ENCODE data around the gene SORCS2.

Gene SORCS2

DNA sequence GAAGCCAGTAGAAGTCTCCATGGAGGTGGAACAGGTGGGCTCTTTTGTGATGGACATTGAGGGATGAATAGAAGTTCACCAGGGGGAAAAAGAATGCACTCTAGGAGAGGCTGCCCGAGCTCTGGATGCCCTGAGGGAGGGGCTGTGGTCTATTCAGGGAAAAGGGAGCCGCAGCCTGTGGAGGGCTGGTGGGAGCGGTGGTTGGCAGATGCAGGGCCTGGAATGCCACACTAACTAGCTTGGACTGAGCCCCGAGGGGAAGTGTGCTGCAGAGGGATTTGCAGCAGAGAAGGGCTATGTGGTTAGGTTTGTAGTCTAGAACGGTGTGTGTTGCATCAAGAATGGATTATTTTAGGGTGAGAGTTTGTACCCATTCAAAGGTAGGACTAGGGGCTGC, 271.9 kb downstream of the SORCS2 start:
- H3K36me3 ChIP-seq (ENCODE audit: control insufficient read depth in 1 of 2, insufficient read depth in 2 of 2, low read depth in 1 of 2, low read length in 2 of 2) = no peaks in the 10 kb centered on the region
- no peak overlapping the region for H3K4ac ChIP-seq (ENCODE audit: low read depth in 1 of 2, low read length in 2 of 2)
- H3K9me3 ChIP-seq (ENCODE audit: control insufficient read depth, low read length) = peaks cover 7% of the 10 kb centered on the region
- no peak overlapping the region for H3K14ac ChIP-seq (ENCODE audit: low read length in 2 of 2)
- H3K27me3 ChIP-seq (ENCODE audit: control insufficient read depth in 1 of 2, insufficient read depth in 1 of 2, low read length in 2 of 2) = peaks cover 6 to 23% of the 10 kb centered on the region in 2 experiments
- H3K18ac ChIP-seq (ENCODE audit: low read depth in 1 of 2, low read length in 2 of 2) = no peak overlapping the region
- H2BK5ac ChIP-seq (ENCODE audit: low read depth, low read length, poor library complexity, severe bottlenecking) = no peak overlapping the region
- no peak overlapping the region for H2BK15ac ChIP-seq (ENCODE audit: low read depth, poor library complexity, severe bottlenecking)
- H3K27ac ChIP-seq (ENCODE audit: low read length, poor library complexity, severe bottlenecking) = no peak overlapping the region
- H4K8ac ChIP-seq (ENCODE audit: low read length) = no peak overlapping the region
- H2BK120ac ChIP-seq (ENCODE audit: low read depth, low read length) = no peak overlapping the region
- peaks cover 18% of the 10 kb centered on the region for H3K4me1 ChIP-seq (ENCODE audit: control insufficient read depth, insufficient read depth, low read depth, low read length)
- H3K4me2 ChIP-seq (ENCODE audit: low read length, poor library complexity, severe bottlenecking) = no peak overlapping the region
- no peak overlapping the region for H3K4me3 ChIP-seq (ENCODE audit: insufficient read depth in 1 of 2, low read depth in 1 of 2, low read length in 2 of 2)
- 80% methylated on average over 5 of the region's 5 CpGs for WGBS
- no peak overlapping the region for H2BK12ac ChIP-seq (ENCODE audit: low read length in 2 of 2)
- DNase-seq = no peak
- H4K91ac ChIP-seq (ENCODE audit: low read length) = no peak overlapping the region
- H3K79me1 ChIP-seq (replicated peaks; ENCODE audit: low read length, poor library complexity, severe bottlenecking) = no peaks in the 10 kb centered on the region
- H2AFZ ChIP-seq (ENCODE audit: low read depth, low read length) = no peak overlapping the region
- H3K23ac ChIP-seq (ENCODE audit: low read length in 2 of 2) = no peak overlapping the region
- no peak overlapping the region for H3K9ac ChIP-seq (ENCODE audit: low read length)
- no peak overlapping the region for H2AK5ac ChIP-seq (ENCODE audit: low read length, severe bottlenecking)

DNA sequence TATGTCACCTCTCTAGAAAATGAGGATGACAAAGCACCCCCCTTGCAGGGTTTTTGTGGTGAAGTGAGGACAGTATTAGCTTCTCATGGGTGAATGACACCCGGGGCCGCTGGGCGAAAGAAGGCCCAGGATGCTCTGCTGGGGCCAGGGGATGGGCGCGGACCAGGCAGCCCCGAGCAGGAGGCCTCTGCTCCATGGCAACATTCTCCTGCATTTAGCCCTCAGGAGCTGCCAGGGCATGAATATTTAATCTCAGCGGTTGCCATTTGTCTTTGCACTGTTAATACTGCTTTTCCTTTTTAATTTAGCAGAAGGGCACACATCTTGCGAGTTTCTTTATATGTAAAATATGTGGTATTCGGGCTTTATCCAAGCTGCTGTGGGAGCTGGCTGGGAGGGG, 272.7 kb downstream of the SORCS2 start:
- H3K9ac ChIP-seq (ENCODE audit: low read length) = no peak overlapping the region
- H2AFZ ChIP-seq (ENCODE audit: low read depth, low read length) = no peak overlapping the region
- H3K79me1 ChIP-seq (replicated peaks; ENCODE audit: low read length, poor library complexity, severe bottlenecking) = no peaks in the 10 kb centered on the region
- H3K4ac ChIP-seq (ENCODE audit: low read depth in 1 of 2, low read length in 2 of 2) = no peak overlapping the region
- H3K4me1 ChIP-seq (ENCODE audit: control insufficient read depth, insufficient read depth, low read depth, low read length) = peaks cover 18% of the 10 kb centered on the region
- H3K9me3 ChIP-seq (ENCODE audit: control insufficient read depth, low read length) = peaks cover 7% of the 10 kb centered on the region
- no peak overlapping the region for H3K18ac ChIP-seq (ENCODE audit: low read depth in 1 of 2, low read length in 2 of 2)
- no peak overlapping the region for H3K4me3 ChIP-seq (ENCODE audit: insufficient read depth in 1 of 2, low read depth in 1 of 2, low read length in 2 of 2)
- H3K27ac ChIP-seq (ENCODE audit: low read length, poor library complexity, severe bottlenecking) = no peak overlapping the region
- H4K8ac ChIP-seq (ENCODE audit: low read length) = no peak overlapping the region
- no peak overlapping the region for H2BK120ac ChIP-seq (ENCODE audit: low read depth, low read length)
- no peak overlapping the region for H3K4me2 ChIP-seq (ENCODE audit: low read length, poor library complexity, severe bottlenecking)
- 89% methylated on average over 8 of the region's 9 CpGs for WGBS
- no peak overlapping the region for H3K23ac ChIP-seq (ENCODE audit: low read length in 2 of 2)
- H2BK15ac ChIP-seq (ENCODE audit: low read depth, poor library complexity, severe bottlenecking) = peak overlapping the region; percentile 63
- no peaks in the 10 kb centered on the region for H3K36me3 ChIP-seq (ENCODE audit: control insufficient read depth in 1 of 2, insufficient read depth in 2 of 2, low read depth in 1 of 2, low read length in 2 of 2)
- H4K91ac ChIP-seq (ENCODE audit: low read length) = no peak overlapping the region
- DNase-seq = no peak
- peaks cover 12 to 18% of the 10 kb centered on the region in 2 experiments for H3K27me3 ChIP-seq (ENCODE audit: control insufficient read depth in 1 of 2, insufficient read depth in 1 of 2, low read length in 2 of 2)
- H3K14ac ChIP-seq (ENCODE audit: low read length in 2 of 2) = no peak overlapping the region
- H2BK5ac ChIP-seq (ENCODE audit: low read depth, low read length, poor library complexity, severe bottlenecking) = no peak overlapping the region
- no peak overlapping the region for H2AK5ac ChIP-seq (ENCODE audit: low read length, severe bottlenecking)
- H2BK12ac ChIP-seq (ENCODE audit: low read length in 2 of 2) = no peak overlapping the region

DNA sequence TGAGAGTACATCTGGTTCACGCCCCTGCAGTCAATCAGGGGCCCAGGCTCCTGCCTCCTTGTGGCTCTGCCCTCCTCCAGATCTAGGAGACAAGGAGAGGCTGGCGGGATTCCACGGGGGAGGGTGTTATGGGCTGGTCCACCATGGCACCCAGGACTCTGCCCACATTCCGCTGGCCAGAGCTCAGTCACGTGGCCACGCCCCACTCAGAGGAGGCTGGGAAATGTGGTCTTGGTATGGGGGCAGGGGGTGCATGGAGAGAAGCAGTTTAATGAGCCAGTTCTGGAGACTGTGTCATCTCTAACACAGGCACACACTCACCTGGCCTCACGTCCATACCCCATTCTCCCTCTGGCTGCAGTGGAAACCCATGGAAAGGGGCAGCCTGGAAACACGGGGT, 273.9 kb downstream of the SORCS2 start:
- Histone ChIP-seq H3K4me2 (ENCODE audit: low read length, poor library complexity, severe bottlenecking) (no peak overlapping the region), H4K8ac (ENCODE audit: low read length) (no peak overlapping the region), H3K14ac (ENCODE audit: low read length in 2 of 2) (no peak overlapping the region), H3K4me1 (ENCODE audit: control insufficient read depth, insufficient read depth, low read depth, low read length) (peaks cover 18% of the 10 kb centered on the region), H3K27ac (ENCODE audit: low read length, poor library complexity, severe bottlenecking) (no peak overlapping the region), H2BK12ac (ENCODE audit: low read length in 2 of 2) (no peak overlapping the region), H3K9ac (ENCODE audit: low read length) (no peak overlapping the region), H2BK15ac (ENCODE audit: low read depth, poor library complexity, severe bottlenecking) (no peak overlapping the region), H2AK5ac (ENCODE audit: low read length, severe bottlenecking) (no peak overlapping the region), H2AFZ (ENCODE audit: low read depth, low read length) (no peak overlapping the region), H2BK5ac (ENCODE audit: low read depth, low read length, poor library complexity, severe bottlenecking) (no peak overlapping the region), H3K27me3 (ENCODE audit: control insufficient read depth in 1 of 2, insufficient read depth in 1 of 2, low read length in 2 of 2) (peaks cover 12 to 20% of the 10 kb centered on the region in 2 experiments), H3K23ac (ENCODE audit: low read length in 2 of 2) (no peak overlapping the region), H2BK120ac (ENCODE audit: low read depth, low read length) (no peak overlapping the region), H4K91ac (ENCODE audit: low read length) (no peak overlapping the region), H3K18ac (ENCODE audit: low read depth in 1 of 2, low read length in 2 of 2) (no peak overlapping the region), H3K4ac (ENCODE audit: low read depth in 1 of 2, low read length in 2 of 2) (no peak overlapping the region), H3K79me1 (replicated peaks; ENCODE audit: low read length, poor library complexity, severe bottlenecking) (no peaks in the 10 kb centered on the region), H3K36me3 (ENCODE audit: control insufficient read depth in 1 of 2, insufficient read depth in 2 of 2, low read depth in 1 of 2, low read length in 2 of 2) (no peaks in the 10 kb centered on the region), H3K9me3 (ENCODE audit: control insufficient read depth, low read length) (peaks cover 7% of the 10 kb centered on the region), H3K4me3 (ENCODE audit: insufficient read depth in 1 of 2, low read depth in 1 of 2, low read length in 2 of 2) (no peak overlapping the region)
- 90% methylated on average over 6 of the region's 8 CpGs for WGBS
- DNase-seq = no peak

DNA sequence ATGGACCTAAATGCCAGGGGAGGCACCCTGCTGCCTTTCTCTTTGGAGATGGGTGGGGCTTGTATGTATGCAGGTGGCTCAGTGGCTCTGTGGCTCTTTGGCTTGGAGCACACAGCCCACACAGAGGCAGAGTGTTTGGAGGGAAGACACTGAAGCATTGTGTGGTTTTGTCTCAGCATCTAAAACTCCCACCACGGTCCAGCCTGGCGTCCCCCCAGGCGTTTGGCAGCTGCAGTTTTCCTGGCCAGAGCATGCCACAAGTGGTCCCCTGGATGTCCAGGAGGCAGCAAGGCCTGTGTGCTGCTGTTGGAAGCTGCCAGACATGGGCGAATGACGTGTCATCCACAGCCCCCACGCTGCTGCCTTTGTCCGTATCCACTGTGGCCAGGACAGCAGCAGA, 274.6 kb downstream of the SORCS2 start:
- Histone ChIP-seq H3K4me1 (ENCODE audit: control insufficient read depth, insufficient read depth, low read depth, low read length) (peaks cover 16% of the 10 kb centered on the region), H4K8ac (ENCODE audit: low read length) (no peak overlapping the region), H3K27ac (ENCODE audit: low read length, poor library complexity, severe bottlenecking) (no peak overlapping the region), H3K27me3 (ENCODE audit: control insufficient read depth in 1 of 2, insufficient read depth in 1 of 2, low read length in 2 of 2) (peaks cover 13 to 24% of the 10 kb centered on the region in 2 experiments), H3K9me3 (ENCODE audit: control insufficient read depth, low read length) (peaks cover 7% of the 10 kb centered on the region), H3K4me2 (ENCODE audit: low read length, poor library complexity, severe bottlenecking) (no peak overlapping the region), H3K9ac (ENCODE audit: low read length) (no peak overlapping the region), H2BK15ac (ENCODE audit: low read depth, poor library complexity, severe bottlenecking) (no peak overlapping the region), H3K4ac (ENCODE audit: low read depth in 1 of 2, low read length in 2 of 2) (no peak overlapping the region), H3K18ac (ENCODE audit: low read depth in 1 of 2, low read length in 2 of 2) (no peak overlapping the region), H3K4me3 (ENCODE audit: insufficient read depth in 1 of 2, low read depth in 1 of 2, low read length in 2 of 2) (no peak overlapping the region), H2BK12ac (ENCODE audit: low read length in 2 of 2) (no peak overlapping the region), H4K91ac (ENCODE audit: low read length) (no peak overlapping the region), H3K23ac (ENCODE audit: low read length in 2 of 2) (no peak overlapping the region), H2AFZ (ENCODE audit: low read depth, low read length) (no peak overlapping the region), H3K14ac (ENCODE audit: low read length in 2 of 2) (no peak overlapping the region), H2BK120ac (ENCODE audit: low read depth, low read length) (no peak overlapping the region), H3K36me3 (ENCODE audit: control insufficient read depth in 1 of 2, insufficient read depth in 2 of 2, low read depth in 1 of 2, low read length in 2 of 2) (no peaks in the 10 kb centered on the region), H2BK5ac (ENCODE audit: low read depth, low read length, poor library complexity, severe bottlenecking) (no peak overlapping the region), H2AK5ac (ENCODE audit: low read length, severe bottlenecking) (no peak overlapping the region), H3K79me1 (replicated peaks; ENCODE audit: low read length, poor library complexity, severe bottlenecking) (no peaks in the 10 kb centered on the region)
- no peak for DNase-seq
- WGBS = 85% methylated on average over 7 of the region's 7 CpGs

All from mesenchymal stem cell (in vitro differentiated cells and primary cell).